ENCODE measurements around the gene PDLIM7.

The PDLIM7 gene

GRCh38 chr5:177459819-177460628 is 37.4 kb downstream of the PDLIM7 start:
- FAIRE-seq (no peak), DNase-seq (ENCODE audit: insufficient read length, low spot score) (no peak)

GRCh38 chr5:177459357-177459756 is 38.0 kb downstream of the PDLIM7 start:
- no peak for DNase-seq (ENCODE audit: insufficient read length, low spot score)
- FAIRE-seq = no peak

GRCh38 chr5:177458912-177459350 is 38.5 kb downstream of the PDLIM7 start:
- DNase-seq (ENCODE audit: insufficient read length, low spot score) = no peak
- no peak for FAIRE-seq

GRCh38 chr5:177457852-177458681 is 39.3 kb downstream of the PDLIM7 start:
- FAIRE-seq (no peak), DNase-seq (ENCODE audit: insufficient read length, low spot score) (no peak)

- DNase-seq (ENCODE audit: insufficient read length, low spot score) (peak; percentile 92), FAIRE-seq (peak; percentile 72)
These were observed 40.2 kb downstream of the PDLIM7 start for GRCh38 chr5:177456976-177457851.

GRCh38 chr5:177456591-177456964 is 40.8 kb downstream of the PDLIM7 start:
- FAIRE-seq (no peak), DNase-seq (ENCODE audit: insufficient read length, low spot score) (no peak)

- FAIRE-seq (no peak), DNase-seq (ENCODE audit: insufficient read length, low spot score) (peak; percentile 92)
These were observed 41.5 kb downstream of the PDLIM7 start for GRCh38 chr5:177455661-177456590.

GRCh38 chr5:177455036-177455660 is 42.3 kb downstream of the PDLIM7 start:
- FAIRE-seq (peak; percentile 93), DNase-seq (ENCODE audit: insufficient read length, low spot score) (peak; percentile 68)

GRCh38 chr5:177454397-177455035 is 42.9 kb downstream of the PDLIM7 start:
- FAIRE-seq (peak; percentile 91), DNase-seq (ENCODE audit: insufficient read length, low spot score) (peak; percentile 96)

GRCh38 chr5:177453852-177454396 is 43.5 kb downstream of the PDLIM7 start:
- no peak for FAIRE-seq

GRCh38 chr5:177452688-177453638 is 44.4 kb downstream of the PDLIM7 start:
- FAIRE-seq = no peak
- no peak for DNase-seq (ENCODE audit: insufficient read length, low spot score)

More at GRCh38 chr5:177453852-177454396, 43.5 kb downstream of the PDLIM7 start:
- DNase-seq (ENCODE audit: insufficient read length, low spot score) = no peak

- FAIRE-seq (no peak), DNase-seq (ENCODE audit: insufficient read length, low spot score) (no peak)
These were observed 46.6 kb downstream of the PDLIM7 start for GRCh38 chr5:177450667-177451424.

GRCh38 chr5:177449140-177450061 is 48.0 kb downstream of the PDLIM7 start:
- FAIRE-seq = no peak

GRCh38 chr5:177448244-177448950 is 49.0 kb downstream of the PDLIM7 start:
- FAIRE-seq = no peak
- DNase-seq (ENCODE audit: insufficient read length, low spot score) = no peak

More at GRCh38 chr5:177449140-177450061, 48.0 kb downstream of the PDLIM7 start:
- DNase-seq (ENCODE audit: insufficient read length, low spot score) = no peak
